SK-N-SH (cell line): ENCODE results near the gene SOX8. TPM values are rescaled to one million over a fixed set of nuclear protein-coding genes. Genes with fewer than 3 reads are reported as not detected.

Source experiments
- CTCF ChIA-PET: fragments of 300-600, 350-600 bp; formaldehyde crosslinking; extraction: SDS; loops from one replicate; lab custom pipeline; 2021; lab: Yijun Ruan, JAX
- POLR2A ChIA-PET: fragments of 350-600 bp; sonication (Branson Sonifier 250); formaldehyde crosslinking; extraction: SDS; loops from one replicate; lab custom pipeline; 2020; ENCODE audit warnings: antibody characterized with exemption, inconsistent platforms; lab: Yijun Ruan, JAX
- DNase-seq: peaks from one replicate; pipeline ENCODE4 v3.0.0; 2012
- H2AFZ ChIP-seq: fragments of 200-600 bp; sonication (generic); 2 replicates; pipeline ENCODE4 v1.8.1; 2016; ENCODE audit warnings: antibody characterized with exemption, mild to moderate bottlenecking, low read depth
- H3F3A ChIP-seq: fragments of 200-600 bp; sonication (generic); replicated peaks from 2 replicates; pipeline ENCODE3; 2016; ENCODE audit warnings: antibody characterized with exemption, mild to moderate bottlenecking; ENCODE audit not compliant: insufficient read depth
- H3K27ac ChIP-seq, 2 experiments: fragments of 200-500 bp in 1 of 2; fragments of 200-600 bp in 1 of 2; sonication (Bioruptor generic) in 1 of 2; sonication (generic), shearing (Covaris generic) in 1 of 2; 2 replicates each; pipeline versions ENCODE4 v1.5.1 to v1.6.1; 2014 to 2016; ENCODE audit warnings: low read depth in 2 of 2, inconsistent platforms in 1 of 2, low read length in 1 of 2, mild to moderate bottlenecking in 1 of 2, mixed read lengths in 1 of 2
- H3K27me3 ChIP-seq: fragments of 200-600 bp; sonication (generic), shearing (Covaris generic); 2 replicates; pipeline ENCODE4 v1.6.1; 2016; ENCODE audit warnings: mixed run types; ENCODE audit not compliant: insufficient read depth
- H3K36me3 ChIP-seq, 2 experiments: fragments of 200-500 bp in 1 of 2; fragments of 200-600 bp in 1 of 2; sonication (Bioruptor generic) in 1 of 2; sonication (generic) in 1 of 2; replicated peaks in 1 of 2; 2 replicates each; pipeline versions ENCODE3 to v1.5.1; 2014 to 2016; ENCODE audit warnings: low read length in 1 of 2, mild to moderate bottlenecking in 1 of 2; ENCODE audit not compliant: insufficient read depth in 2 of 2, control insufficient read depth in 1 of 2
- H3K4me1 ChIP-seq, 2 experiments: fragments of 200-500 bp in 1 of 2; fragments of 200-600 bp in 1 of 2; sonication (Bioruptor generic) in 1 of 2; sonication (generic), shearing (Covaris generic) in 1 of 2; 2 replicates each; pipeline versions ENCODE4 v1.5.1 to v1.6.1; 2014 to 2016; ENCODE audit warnings: low read depth in 1 of 2, low read length in 1 of 2, mixed run types in 1 of 2; ENCODE audit not compliant: insufficient read depth in 2 of 2, control insufficient read depth in 1 of 2
- H3K4me2 ChIP-seq: fragments of 200-600 bp; sonication (generic), shearing (Covaris generic); 2 replicates; pipeline ENCODE4 v1.6.1; 2017; ENCODE audit warnings: mixed run types
- H3K4me3 ChIP-seq, 2 experiments: fragments of 200-500 bp in 1 of 2; fragments of 200-600 bp in 1 of 2; sonication (Bioruptor generic) in 1 of 2; sonication (generic), shearing (Covaris generic) in 1 of 2; 2 replicates each; pipeline versions ENCODE4 v1.5.1 to v1.8.1; 2014 to 2016; ENCODE audit warnings: low read depth in 2 of 2, inconsistent platforms in 1 of 2, low read length in 1 of 2, mild to moderate bottlenecking in 1 of 2, mixed read lengths in 1 of 2, moderate library complexity in 1 of 2
- H3K79me2 ChIP-seq: fragments of 200-600 bp; sonication (generic); 2 replicates; pipeline ENCODE4 v1.8.1; 2017; ENCODE audit warnings: mild to moderate bottlenecking; ENCODE audit not compliant: insufficient read depth
- H3K9ac ChIP-seq: fragments of 200-600 bp; sonication (generic); 2 replicates; pipeline ENCODE4 v1.6.1; 2017; ENCODE audit warnings: mixed run types
- H3K9me2 ChIP-seq: fragments of 200-600 bp; sonication (generic); 2 replicates; pipeline ENCODE4 v1.6.1; 2017; ENCODE audit warnings: mixed run types
- H3K9me3 ChIP-seq: fragments of 200-600 bp; sonication (generic); 2 replicates; pipeline ENCODE4 v1.6.1; 2017; ENCODE audit warnings: mixed run types, mild to moderate bottlenecking, moderate library complexity
- H4K20me1 ChIP-seq: fragments of 200-600 bp; sonication (generic); 2 replicates; pipeline ENCODE4 v1.6.1; 2017; ENCODE audit warnings: mild to moderate bottlenecking, mixed run types; ENCODE audit not compliant: insufficient read depth
- CHD2 ChIP-seq: fragments of 150-350 bp; IDR thresholded peaks from 2 replicates; pipeline ENCODE4 v1.6.1; 2018; ENCODE audit warnings: low read length; ENCODE audit not compliant: partially characterized antibody
- ELF1 ChIP-seq: IDR thresholded peaks from 2 replicates; pipeline ENCODE4 v1.4.0; 2012
- FOSL2 ChIP-seq: IDR thresholded peaks from 2 replicates; pipeline ENCODE4 v1.4.0; 2012; ENCODE audit warnings: low read depth, mild to moderate bottlenecking, moderate library complexity, borderline replicate concordance
- FOXJ3 ChIP-seq: sonication (generic); formaldehyde crosslinking; IDR thresholded peaks from 2 replicates; pipeline ENCODE4 v1.5.1; 2020; ENCODE audit warnings: mild to moderate bottlenecking, missing genetic modification reagents
- FOXM1 ChIP-seq: IDR thresholded peaks from 2 replicates; pipeline ENCODE4 v1.4.0; 2012; ENCODE audit warnings: low read depth, mild to moderate bottlenecking
- MEF2A ChIP-seq: IDR thresholded peaks from 2 replicates; pipeline ENCODE4 v1.4.0; 2012; ENCODE audit warnings: low read depth, borderline replicate concordance
- NFIC ChIP-seq: IDR thresholded peaks from 2 replicates; pipeline ENCODE4 v1.4.0; 2012; ENCODE audit warnings: borderline replicate concordance
- RAD21 ChIP-seq: IDR thresholded peaks from 2 replicates; pipeline ENCODE4 v1.6.1; 2012; ENCODE audit warnings: mild to moderate bottlenecking, low read length
- RCOR1 ChIP-seq: fragments of 150-350 bp; IDR thresholded peaks from 2 replicates; pipeline ENCODE4 v1.6.1; 2017; ENCODE audit warnings: antibody characterized with exemption, low read length
- SMC3 ChIP-seq: IDR thresholded peaks from 2 replicates; pipeline ENCODE4 v1.6.1; 2012; ENCODE audit warnings: low read depth, low read length, improper control_type of control experiment
- TAF1 ChIP-seq: IDR thresholded peaks from 2 replicates; pipeline ENCODE4 v1.6.1; 2012; ENCODE audit warnings: low read depth, mild to moderate bottlenecking, low read length, moderate library complexity, borderline replicate concordance
- TCF12 ChIP-seq: IDR thresholded peaks from 2 replicates; pipeline ENCODE4 v1.4.0; 2012
- TEAD4 ChIP-seq: IDR thresholded peaks from 2 replicates; pipeline ENCODE4 v1.4.0; 2012; ENCODE audit warnings: mild to moderate bottlenecking, borderline replicate concordance; ENCODE audit not compliant: insufficient read depth
- WGBS: methylation state at CpG from one replicate; pipeline ENCODE4 v1.1.6; 2017; ENCODE audit warnings: low lambda C conversion rate; 5-methylcytosine and 5-hydroxymethylcytosine counted together
- polyA plus RNA-seq, 3 experiments: library from polyadenylated mRNA; depleted of rRNA; stranded (reverse); fragments of >200 nt; gene quantifications; 2 replicates each; pipeline ENCODE4 v1.2.3, GENCODE V29; 2012
- TF ChIP-seq, protein P1 (sequence below): fragments of 200-600 bp; sonication (generic); IDR thresholded peaks from 2 replicates; pipeline ENCODE4 v1.6.1; 2017; ENCODE audit warnings: antibody characterized with exemption, mild to moderate bottlenecking, moderate library complexity
- TF ChIP-seq, protein P2 (sequence below): fragments of 150-350 bp; IDR thresholded peaks from 2 replicates; pipeline ENCODE4 v1.6.1; 2017; ENCODE audit warnings: antibody characterized with exemption, low read length, low read depth, borderline replicate concordance
- TF ChIP-seq, protein P3 (sequence below): fragments of 150-350 bp; IDR thresholded peaks from 2 replicates; pipeline ENCODE4 v1.6.1; 2016; ENCODE audit warnings: mild to moderate bottlenecking, low read depth, low read length
- TF ChIP-seq, protein P4 (sequence below): IDR thresholded peaks from 2 replicates; pipeline ENCODE4 v1.4.0; 2012; ENCODE audit warnings: low read depth, borderline replicate concordance
- TF ChIP-seq, protein P5 (sequence below): IDR thresholded peaks from 2 replicates; pipeline ENCODE4 v1.6.1; 2012; ENCODE audit warnings: mild to moderate bottlenecking, low read depth, low read length, moderate library complexity

Gene SOX8
- polyA plus RNA-seq, 1 of the 3 experiments (the other 2 are of a cell fraction): not detected

DNA sequence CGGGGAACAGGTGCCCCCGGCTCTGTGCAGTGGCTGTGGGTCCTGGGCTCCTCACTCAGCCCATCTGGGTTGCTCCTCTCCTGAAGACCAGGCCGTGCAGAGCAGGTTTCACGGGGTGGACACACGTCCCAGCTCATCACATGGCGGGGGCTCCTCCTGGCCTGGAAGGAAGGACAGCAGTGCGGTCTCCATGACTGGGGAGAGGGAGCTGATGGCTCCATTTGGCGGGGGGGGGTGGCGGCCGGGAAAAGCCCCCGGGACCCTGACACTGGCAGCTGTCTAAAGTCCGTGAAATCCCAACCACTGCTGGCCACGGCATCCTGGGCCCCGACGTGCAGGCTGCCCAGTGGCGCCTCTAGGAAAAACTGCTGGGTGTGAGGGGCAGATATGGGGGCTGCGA lies 19.0 kb downstream of the SOX8 start:
- H3K4me2 ChIP-seq: no peak overlapping the region
- H2AFZ ChIP-seq: no peak overlapping the region
- ChIA-PET CTCF (interaction anchor here (1.2 kb wide), 1 partner anchor 54 kb away, joined by 4 read pairs; no protein-coding TSS in a partner anchor), POLR2A (interaction anchor here (0.6 kb wide), 1 partner anchor 15 kb away, joined by 3 read pairs; no protein-coding TSS in a partner anchor)
- H3K9ac ChIP-seq: no peak overlapping the region
- 0 out of 4 replicates have a peak, but pooled peaks cover 0 to 3% of the 10 kb centered on the region in 2 experiments for H3K4me1 ChIP-seq
- no peak for DNase-seq
- H3K79me2 ChIP-seq: no peaks in the 10 kb centered on the region
- H3K4me3 ChIP-seq: no peak overlapping the region
- peaks cover 68% of the 10 kb centered on the region for H3K27me3 ChIP-seq
- H3K27ac ChIP-seq: no peak overlapping the region
- H4K20me1 ChIP-seq: peaks cover 22% of the 10 kb centered on the region
- 63% methylated on average over 6 of the region's 17 CpGs for WGBS
- no peaks in the 10 kb centered on the region for H3F3A ChIP-seq
- no peaks in the 10 kb centered on the region for H3K36me3 ChIP-seq
- H3K9me2 ChIP-seq: no peaks in the 10 kb centered on the region
- TF ChIP-seq, protein P1, sequence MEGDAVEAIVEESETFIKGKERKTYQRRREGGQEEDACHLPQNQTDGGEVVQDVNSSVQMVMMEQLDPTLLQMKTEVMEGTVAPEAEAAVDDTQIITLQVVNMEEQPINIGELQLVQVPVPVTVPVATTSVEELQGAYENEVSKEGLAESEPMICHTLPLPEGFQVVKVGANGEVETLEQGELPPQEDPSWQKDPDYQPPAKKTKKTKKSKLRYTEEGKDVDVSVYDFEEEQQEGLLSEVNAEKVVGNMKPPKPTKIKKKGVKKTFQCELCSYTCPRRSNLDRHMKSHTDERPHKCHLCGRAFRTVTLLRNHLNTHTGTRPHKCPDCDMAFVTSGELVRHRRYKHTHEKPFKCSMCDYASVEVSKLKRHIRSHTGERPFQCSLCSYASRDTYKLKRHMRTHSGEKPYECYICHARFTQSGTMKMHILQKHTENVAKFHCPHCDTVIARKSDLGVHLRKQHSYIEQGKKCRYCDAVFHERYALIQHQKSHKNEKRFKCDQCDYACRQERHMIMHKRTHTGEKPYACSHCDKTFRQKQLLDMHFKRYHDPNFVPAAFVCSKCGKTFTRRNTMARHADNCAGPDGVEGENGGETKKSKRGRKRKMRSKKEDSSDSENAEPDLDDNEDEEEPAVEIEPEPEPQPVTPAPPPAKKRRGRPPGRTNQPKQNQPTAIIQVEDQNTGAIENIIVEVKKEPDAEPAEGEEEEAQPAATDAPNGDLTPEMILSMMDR: no peak
- H3K9me3 ChIP-seq: no peaks in the 10 kb centered on the region

DNA sequence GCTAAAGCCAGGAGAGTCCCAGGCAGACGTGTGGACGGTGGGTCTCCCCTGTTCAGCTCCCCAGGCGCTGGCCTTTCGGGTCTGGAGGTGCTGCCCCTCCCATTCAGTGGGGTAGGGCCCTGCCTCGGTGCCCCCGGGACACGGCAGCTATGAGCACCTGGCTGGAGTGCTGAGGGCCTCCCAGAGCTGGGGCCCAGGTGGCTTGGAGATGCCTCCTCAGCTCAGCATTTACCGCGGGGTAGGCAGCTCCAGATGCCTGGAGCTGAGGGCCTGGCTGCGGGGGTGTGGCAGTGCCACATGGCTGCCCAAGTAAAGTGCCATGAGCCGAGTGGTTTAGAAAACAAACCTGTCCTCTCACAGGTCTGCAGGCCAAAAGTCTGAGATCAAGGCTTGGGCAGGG lies 19.5 kb downstream of the SOX8 start:
- H3K27me3 ChIP-seq: peaks cover 73% of the 10 kb centered on the region
- DNase-seq: no peak
- 0 out of 4 replicates have a peak, but pooled peaks cover 0 to 3% of the 10 kb centered on the region in 2 experiments for H3K4me1 ChIP-seq
- peaks cover 22% of the 10 kb centered on the region for H4K20me1 ChIP-seq
- H3K4me2 ChIP-seq: no peak overlapping the region
- H2AFZ ChIP-seq: no peak overlapping the region
- H3K4me3 ChIP-seq: no peak overlapping the region
- WGBS: no CpG with 5 or more reads among the region's 11 CpGs
- H3K9me2 ChIP-seq: no peaks in the 10 kb centered on the region
- no peaks in the 10 kb centered on the region for H3K36me3 ChIP-seq
- no peaks in the 10 kb centered on the region for H3K9me3 ChIP-seq
- CTCF ChIA-PET: interaction anchor here (1.2 kb wide), 1 partner anchor 54 kb away, joined by 4 read pairs; no protein-coding TSS in a partner anchor
- H3K9ac ChIP-seq: no peak overlapping the region
- H3K79me2 ChIP-seq: no peaks in the 10 kb centered on the region
- POLR2A ChIA-PET: interaction anchor here (0.6 kb wide), 1 partner anchor 15 kb away, joined by 3 read pairs; no protein-coding TSS in a partner anchor
- no peaks in the 10 kb centered on the region for H3F3A ChIP-seq
- H3K27ac ChIP-seq: no peak overlapping the region
- TF ChIP-seq, protein P2, sequence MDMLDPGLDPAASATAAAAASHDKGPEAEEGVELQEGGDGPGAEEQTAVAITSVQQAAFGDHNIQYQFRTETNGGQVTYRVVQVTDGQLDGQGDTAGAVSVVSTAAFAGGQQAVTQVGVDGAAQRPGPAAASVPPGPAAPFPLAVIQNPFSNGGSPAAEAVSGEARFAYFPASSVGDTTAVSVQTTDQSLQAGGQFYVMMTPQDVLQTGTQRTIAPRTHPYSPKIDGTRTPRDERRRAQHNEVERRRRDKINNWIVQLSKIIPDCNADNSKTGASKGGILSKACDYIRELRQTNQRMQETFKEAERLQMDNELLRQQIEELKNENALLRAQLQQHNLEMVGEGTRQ: no peak
- no peak for TF ChIP-seq MEF2A
- TF ChIP-seq, protein P3, sequence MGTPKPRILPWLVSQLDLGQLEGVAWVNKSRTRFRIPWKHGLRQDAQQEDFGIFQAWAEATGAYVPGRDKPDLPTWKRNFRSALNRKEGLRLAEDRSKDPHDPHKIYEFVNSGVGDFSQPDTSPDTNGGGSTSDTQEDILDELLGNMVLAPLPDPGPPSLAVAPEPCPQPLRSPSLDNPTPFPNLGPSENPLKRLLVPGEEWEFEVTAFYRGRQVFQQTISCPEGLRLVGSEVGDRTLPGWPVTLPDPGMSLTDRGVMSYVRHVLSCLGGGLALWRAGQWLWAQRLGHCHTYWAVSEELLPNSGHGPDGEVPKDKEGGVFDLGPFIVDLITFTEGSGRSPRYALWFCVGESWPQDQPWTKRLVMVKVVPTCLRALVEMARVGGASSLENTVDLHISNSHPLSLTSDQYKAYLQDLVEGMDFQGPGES: no peak
- TF ChIP-seq CHD2: no peak
- no peak for TF ChIP-seq FOXJ3 (CRISPR knock-in tag)
- TF ChIP-seq ELF1: no peak
- TF ChIP-seq NFIC: no peak
- TF ChIP-seq, protein P4, sequence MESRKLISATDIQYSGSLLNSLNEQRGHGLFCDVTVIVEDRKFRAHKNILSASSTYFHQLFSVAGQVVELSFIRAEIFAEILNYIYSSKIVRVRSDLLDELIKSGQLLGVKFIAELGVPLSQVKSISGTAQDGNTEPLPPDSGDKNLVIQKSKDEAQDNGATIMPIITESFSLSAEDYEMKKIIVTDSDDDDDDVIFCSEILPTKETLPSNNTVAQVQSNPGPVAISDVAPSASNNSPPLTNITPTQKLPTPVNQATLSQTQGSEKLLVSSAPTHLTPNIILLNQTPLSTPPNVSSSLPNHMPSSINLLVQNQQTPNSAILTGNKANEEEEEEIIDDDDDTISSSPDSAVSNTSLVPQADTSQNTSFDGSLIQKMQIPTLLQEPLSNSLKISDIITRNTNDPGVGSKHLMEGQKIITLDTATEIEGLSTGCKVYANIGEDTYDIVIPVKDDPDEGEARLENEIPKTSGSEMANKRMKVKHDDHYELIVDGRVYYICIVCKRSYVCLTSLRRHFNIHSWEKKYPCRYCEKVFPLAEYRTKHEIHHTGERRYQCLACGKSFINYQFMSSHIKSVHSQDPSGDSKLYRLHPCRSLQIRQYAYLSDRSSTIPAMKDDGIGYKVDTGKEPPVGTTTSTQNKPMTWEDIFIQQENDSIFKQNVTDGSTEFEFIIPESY: no peak
- TF ChIP-seq TAF1: no peak
- no peak for TF ChIP-seq SMC3
- no peak for TF ChIP-seq FOSL2
- no peak for TF ChIP-seq FOXM1
- no peak for TF ChIP-seq RAD21
- TF ChIP-seq, protein P5, sequence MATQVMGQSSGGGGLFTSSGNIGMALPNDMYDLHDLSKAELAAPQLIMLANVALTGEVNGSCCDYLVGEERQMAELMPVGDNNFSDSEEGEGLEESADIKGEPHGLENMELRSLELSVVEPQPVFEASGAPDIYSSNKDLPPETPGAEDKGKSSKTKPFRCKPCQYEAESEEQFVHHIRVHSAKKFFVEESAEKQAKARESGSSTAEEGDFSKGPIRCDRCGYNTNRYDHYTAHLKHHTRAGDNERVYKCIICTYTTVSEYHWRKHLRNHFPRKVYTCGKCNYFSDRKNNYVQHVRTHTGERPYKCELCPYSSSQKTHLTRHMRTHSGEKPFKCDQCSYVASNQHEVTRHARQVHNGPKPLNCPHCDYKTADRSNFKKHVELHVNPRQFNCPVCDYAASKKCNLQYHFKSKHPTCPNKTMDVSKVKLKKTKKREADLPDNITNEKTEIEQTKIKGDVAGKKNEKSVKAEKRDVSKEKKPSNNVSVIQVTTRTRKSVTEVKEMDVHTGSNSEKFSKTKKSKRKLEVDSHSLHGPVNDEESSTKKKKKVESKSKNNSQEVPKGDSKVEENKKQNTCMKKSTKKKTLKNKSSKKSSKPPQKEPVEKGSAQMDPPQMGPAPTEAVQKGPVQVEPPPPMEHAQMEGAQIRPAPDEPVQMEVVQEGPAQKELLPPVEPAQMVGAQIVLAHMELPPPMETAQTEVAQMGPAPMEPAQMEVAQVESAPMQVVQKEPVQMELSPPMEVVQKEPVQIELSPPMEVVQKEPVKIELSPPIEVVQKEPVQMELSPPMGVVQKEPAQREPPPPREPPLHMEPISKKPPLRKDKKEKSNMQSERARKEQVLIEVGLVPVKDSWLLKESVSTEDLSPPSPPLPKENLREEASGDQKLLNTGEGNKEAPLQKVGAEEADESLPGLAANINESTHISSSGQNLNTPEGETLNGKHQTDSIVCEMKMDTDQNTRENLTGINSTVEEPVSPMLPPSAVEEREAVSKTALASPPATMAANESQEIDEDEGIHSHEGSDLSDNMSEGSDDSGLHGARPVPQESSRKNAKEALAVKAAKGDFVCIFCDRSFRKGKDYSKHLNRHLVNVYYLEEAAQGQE: no peak
- no peak for TF ChIP-seq RCOR1
- TF ChIP-seq TCF12: no peak
- no peak for TF ChIP-seq TEAD4
